BE2C (cell line): ENCODE measurements around the gene GNG11.

Experiments
- DNase-seq: peaks from one replicate; pipeline ENCODE4 v3.0.0-alpha.2; 2020
- H3K27me3 ChIP-seq: fragments of 250-450 bp; sonication (Bioruptor Pico); 2 replicates; pipeline ENCODE4 v1.5.1; 2020; ENCODE audit warnings: mild to moderate bottlenecking
- H3K36me3 ChIP-seq: fragments of 250-450 bp; sonication (Bioruptor Pico); 2 replicates; pipeline ENCODE4 v1.5.1; 2020; ENCODE audit warnings: mild to moderate bottlenecking
- H3K4me1 ChIP-seq: fragments of 250-450 bp; sonication (Bioruptor Pico); 2 replicates; pipeline ENCODE4 v1.5.1; 2020
- H3K4me3 ChIP-seq: 2 replicates; pipeline ENCODE4 v1.5.1; 2011; ENCODE audit warnings: low read depth, low read length
- H3K9me3 ChIP-seq: fragments of 250-450 bp; sonication (Bioruptor Pico); 2 replicates; pipeline ENCODE4 v1.5.1; 2020
- TF ChIP-seq, protein P1 (sequence below): IDR thresholded peaks from 2 replicates; pipeline ENCODE4 v1.5.1; 2012; ENCODE audit warnings: mild to moderate bottlenecking, low read depth, low read length

Gene GNG11

DNA sequence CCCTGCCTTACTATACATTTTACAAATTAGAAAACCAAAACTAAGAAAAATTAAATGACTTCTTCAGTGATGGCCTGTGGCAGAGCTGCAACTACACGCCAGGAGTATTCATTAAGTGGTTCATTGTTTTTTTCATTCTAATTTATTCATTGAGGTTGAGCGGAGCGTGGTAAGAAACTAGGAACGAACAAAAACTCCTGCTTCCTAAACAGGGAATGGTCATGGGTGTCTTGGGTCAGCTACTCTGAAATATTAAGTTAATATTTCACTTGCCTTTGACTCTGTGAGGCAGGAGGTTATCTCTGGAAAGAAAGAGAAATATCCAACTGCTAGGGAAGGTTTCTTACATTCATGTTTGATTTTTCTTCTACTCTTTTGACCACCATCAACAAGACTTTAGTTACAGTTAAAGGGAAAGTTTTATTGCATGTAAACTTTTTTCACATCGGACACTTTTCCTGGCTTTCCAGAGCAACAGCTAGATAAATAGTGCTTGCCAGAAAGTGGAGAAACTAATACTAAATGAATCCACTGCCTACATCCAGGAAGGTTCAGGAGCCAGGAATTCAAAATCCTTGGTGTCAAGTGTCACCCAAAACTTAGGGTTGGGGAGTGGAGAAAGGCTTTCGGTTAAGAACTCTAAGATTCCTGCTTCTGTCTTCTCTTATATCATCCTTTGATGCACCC is 896 bp upstream of the GNG11 start:
- Histone ChIP-seq H3K4me1 (no peaks in the 10 kb centered on the region), H3K36me3 (no peaks in the 10 kb centered on the region), H3K27me3 (peaks cover 11% of the 10 kb centered on the region), H3K4me3 (no peak overlapping the region), H3K9me3 (no peaks in the 10 kb centered on the region)
- TF ChIP-seq, protein P1, sequence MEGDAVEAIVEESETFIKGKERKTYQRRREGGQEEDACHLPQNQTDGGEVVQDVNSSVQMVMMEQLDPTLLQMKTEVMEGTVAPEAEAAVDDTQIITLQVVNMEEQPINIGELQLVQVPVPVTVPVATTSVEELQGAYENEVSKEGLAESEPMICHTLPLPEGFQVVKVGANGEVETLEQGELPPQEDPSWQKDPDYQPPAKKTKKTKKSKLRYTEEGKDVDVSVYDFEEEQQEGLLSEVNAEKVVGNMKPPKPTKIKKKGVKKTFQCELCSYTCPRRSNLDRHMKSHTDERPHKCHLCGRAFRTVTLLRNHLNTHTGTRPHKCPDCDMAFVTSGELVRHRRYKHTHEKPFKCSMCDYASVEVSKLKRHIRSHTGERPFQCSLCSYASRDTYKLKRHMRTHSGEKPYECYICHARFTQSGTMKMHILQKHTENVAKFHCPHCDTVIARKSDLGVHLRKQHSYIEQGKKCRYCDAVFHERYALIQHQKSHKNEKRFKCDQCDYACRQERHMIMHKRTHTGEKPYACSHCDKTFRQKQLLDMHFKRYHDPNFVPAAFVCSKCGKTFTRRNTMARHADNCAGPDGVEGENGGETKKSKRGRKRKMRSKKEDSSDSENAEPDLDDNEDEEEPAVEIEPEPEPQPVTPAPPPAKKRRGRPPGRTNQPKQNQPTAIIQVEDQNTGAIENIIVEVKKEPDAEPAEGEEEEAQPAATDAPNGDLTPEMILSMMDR: no peak
- no peak for DNase-seq

DNA sequence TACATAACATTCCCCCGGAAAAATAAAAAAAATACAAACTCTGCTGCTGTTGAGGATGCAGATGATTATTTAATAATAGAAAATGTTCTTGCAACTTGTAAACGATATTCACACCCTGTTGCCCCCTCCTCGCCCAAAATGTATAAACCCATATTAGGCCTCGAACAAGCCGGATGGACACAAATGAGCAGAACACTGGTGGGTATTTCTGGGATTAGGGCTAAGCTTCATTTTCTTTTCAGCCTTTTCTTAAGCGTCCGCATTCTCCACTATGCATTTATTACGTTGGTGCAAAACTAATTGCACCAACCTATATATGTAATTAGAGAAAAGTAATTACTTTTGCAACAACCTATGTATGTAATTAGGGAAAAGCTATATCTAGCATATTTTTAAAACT is 349 bp upstream of the GNG11 start:
- Histone ChIP-seq H3K27me3 (peaks cover 11% of the 10 kb centered on the region), H3K4me3 (peak overlapping the region; percentile 59), H3K9me3 (no peaks in the 10 kb centered on the region), H3K36me3 (no peaks in the 10 kb centered on the region), H3K4me1 (no peaks in the 10 kb centered on the region)
- TF ChIP-seq, protein P1: no peak
- DNase-seq: no peak

DNA sequence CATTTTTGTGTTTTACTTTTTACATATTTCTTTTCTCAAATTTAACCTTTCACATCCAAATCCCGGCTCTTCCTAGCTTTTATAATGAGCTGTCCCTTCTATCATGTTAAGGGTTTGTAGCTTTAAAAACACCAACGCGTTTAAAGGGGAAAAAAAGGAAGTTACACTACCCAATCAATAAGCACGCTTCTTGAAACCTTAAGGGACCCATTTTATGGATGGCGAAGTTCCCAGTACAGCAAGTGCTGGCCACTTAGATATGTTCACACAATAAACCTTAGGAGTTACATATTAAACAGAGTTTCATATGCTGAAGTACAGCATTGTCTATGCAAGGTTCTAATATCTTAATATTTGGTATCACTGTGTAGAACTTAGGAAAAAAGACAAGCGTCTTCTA is 1.8 kb downstream of the GNG11 start:
- Histone ChIP-seq H3K4me3 (no peak overlapping the region), H3K9me3 (no peaks in the 10 kb centered on the region), H3K27me3 (peaks cover 11% of the 10 kb centered on the region), H3K36me3 (no peaks in the 10 kb centered on the region), H3K4me1 (no peaks in the 10 kb centered on the region)
- TF ChIP-seq, protein P1: no peak
- no peak for DNase-seq

DNA sequence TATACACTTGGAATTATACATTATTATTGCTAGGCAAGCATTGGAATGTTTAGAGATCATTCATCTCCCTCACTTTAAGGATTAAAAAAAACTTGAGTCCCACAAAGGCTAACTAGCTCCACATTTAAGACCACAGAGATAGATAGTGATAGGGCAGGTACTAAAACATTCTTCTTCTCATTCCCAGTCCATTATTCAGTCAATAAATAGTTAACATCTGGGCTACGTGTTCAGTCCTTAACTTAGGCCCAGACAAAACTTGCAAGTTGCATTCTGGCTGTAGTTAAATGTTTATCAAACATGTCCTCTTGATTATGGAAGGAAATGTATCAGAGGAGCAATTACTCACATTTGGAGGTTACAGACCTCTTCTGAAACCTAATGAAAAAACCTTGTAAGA is 2.4 kb downstream of the GNG11 start:
- TF ChIP-seq, protein P1: no peak
- Histone ChIP-seq H3K9me3 (no peaks in the 10 kb centered on the region), H3K4me1 (no peaks in the 10 kb centered on the region), H3K36me3 (no peaks in the 10 kb centered on the region), H3K27me3 (peaks cover 11% of the 10 kb centered on the region), H3K4me3 (no peak overlapping the region)
- no peak for DNase-seq

DNA sequence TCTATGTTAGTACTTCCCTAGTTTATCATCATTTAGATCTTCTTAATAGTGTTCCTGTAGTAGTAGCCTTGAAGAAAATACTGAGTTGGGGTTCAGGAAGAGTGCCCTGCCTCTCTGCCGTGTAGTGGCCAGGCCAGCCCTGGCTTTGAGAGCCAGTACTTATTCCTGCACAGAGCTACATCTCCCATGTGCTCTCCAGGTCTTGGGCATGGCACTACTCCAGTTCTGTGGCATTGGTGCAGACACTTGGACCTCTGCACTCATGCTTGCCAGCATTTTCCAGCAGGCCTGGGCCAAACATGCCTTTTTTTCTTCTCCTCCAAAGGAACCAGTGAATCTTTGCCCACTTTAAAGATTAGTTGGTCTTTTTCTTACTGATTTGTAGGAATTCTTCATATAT is 5.3 kb downstream of the GNG11 start:
- Histone ChIP-seq H3K36me3 (no peaks in the 10 kb centered on the region), H3K9me3 (no peaks in the 10 kb centered on the region), H3K4me1 (no peaks in the 10 kb centered on the region), H3K27me3 (peaks cover 8% of the 10 kb centered on the region), H3K4me3 (no peak overlapping the region)
- TF ChIP-seq, protein P1: no peak
- DNase-seq: no peak

DNA sequence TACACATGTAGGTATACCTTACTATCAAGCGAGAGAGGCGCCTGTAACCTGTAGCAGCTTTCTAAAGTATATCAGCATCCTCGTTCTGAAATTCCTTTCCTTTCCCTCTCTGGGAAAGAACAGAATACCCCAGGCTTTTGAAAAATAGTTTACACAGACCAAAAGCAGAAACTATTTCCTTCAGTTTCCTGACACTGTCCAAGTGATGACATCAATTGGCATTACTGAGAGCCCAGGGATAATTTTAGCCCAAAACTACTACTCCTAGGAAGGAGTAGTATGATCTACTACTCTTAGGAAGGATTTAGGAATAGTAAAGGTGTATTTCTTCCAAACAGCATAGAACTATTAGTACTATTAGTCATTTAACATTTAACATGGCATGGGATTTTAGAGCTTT is 6.0 kb downstream of the GNG11 start:
- no peaks in the 10 kb centered on the region for H3K4me1 ChIP-seq

More for the DNA sequence above, 6.0 kb downstream of the GNG11 start:
- no peak for DNase-seq
- Histone ChIP-seq H3K36me3 (no peaks in the 10 kb centered on the region), H3K27me3 (peaks cover under 1% of the 10 kb centered on the region; the same call in 1 of the 2 replicates), H3K4me3 (no peak overlapping the region), H3K9me3 (no peaks in the 10 kb centered on the region)
- TF ChIP-seq, protein P1: no peak
